Measurements from ENCODE around the gene TRIM6. TPM values are rescaled to one million over a fixed set of nuclear protein-coding genes. Genes with fewer than 3 reads are reported as not detected.

TRIM6 gene
- total and polyA plus RNA-seq, 9 of the 15 experiments (the other 6 are each of a cell fraction or from before 2014, with no cell fraction given): 5.0 to 11.8 (median 8.7) TPM

GRCh38 chr11:5596607-5597201 lies at the start of gene TRIM6 (continued):
- TF ChIP-seq RBBP5 (IDR thresholded peaks at IDR 0.05; ENCODE audit: borderline replicate concordance, insufficient read depth, low read length, poor library complexity, severe bottlenecking): no peak
- 0 out of 2 replicates have a peak, but pooled peaks have one; percentile 28 for TF ChIP-seq KAT7 (CRISPR knock-in tag; IDR thresholded peaks at IDR 0.05; ENCODE audit: borderline replicate concordance)
- TF ChIP-seq U2AF2 (optimal IDR thresholded peaks at IDR 0.05; ENCODE audit: low read depth, low read length): no peak
- TF ChIP-seq CBFA2T3 (IDR thresholded peaks at IDR 0.05): peak; percentile 99
- no peak for TF ChIP-seq ZNF280B (CRISPR knock-in tag; IDR thresholded peaks at IDR 0.05)
- TF ChIP-seq ZBTB11 (CRISPR knock-in tag; IDR thresholded peaks at IDR 0.05): peak in 1 of 3 experiments; percentile 71; a peak in 2 of 6 replicates
- no peak for TF ChIP-seq NKRF (IDR thresholded peaks at IDR 0.05; ENCODE audit: borderline replicate concordance)
- TF ChIP-seq MECOM (CRISPR knock-in tag; IDR thresholded peaks at IDR 0.05): peak; percentile 71
- TF ChIP-seq MTA3 (IDR thresholded peaks at IDR 0.05; ENCODE audit: borderline replicate concordance): peak; percentile 52; the same call in 1 of the 2 replicates
- TF ChIP-seq, protein P1, sequence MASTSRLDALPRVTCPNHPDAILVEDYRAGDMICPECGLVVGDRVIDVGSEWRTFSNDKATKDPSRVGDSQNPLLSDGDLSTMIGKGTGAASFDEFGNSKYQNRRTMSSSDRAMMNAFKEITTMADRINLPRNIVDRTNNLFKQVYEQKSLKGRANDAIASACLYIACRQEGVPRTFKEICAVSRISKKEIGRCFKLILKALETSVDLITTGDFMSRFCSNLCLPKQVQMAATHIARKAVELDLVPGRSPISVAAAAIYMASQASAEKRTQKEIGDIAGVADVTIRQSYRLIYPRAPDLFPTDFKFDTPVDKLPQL (IDR thresholded peaks at IDR 0.05; ENCODE audit: extremely low read depth, insufficient read length): no peak
- 0 out of 2 replicates have a peak, but pooled peaks have one; percentile 59 for TF ChIP-seq ZNF444 (CRISPR knock-in tag; IDR thresholded peaks at IDR 0.05)
- peak; percentile 51; the same call in 1 of the 2 replicates for TF ChIP-seq ZNF274 (IDR thresholded peaks at IDR 0.05; ENCODE audit: borderline replicate concordance, low read depth, low read length)
- peak; percentile 66 for TF ChIP-seq HDAC2 (IDR thresholded peaks at IDR 0.05)
- TF ChIP-seq HDAC1 (IDR thresholded peaks at IDR 0.05): peak in 1 of 2 experiments; percentile 81; a peak in 2 of 4 replicates
- TF ChIP-seq, protein P2, sequence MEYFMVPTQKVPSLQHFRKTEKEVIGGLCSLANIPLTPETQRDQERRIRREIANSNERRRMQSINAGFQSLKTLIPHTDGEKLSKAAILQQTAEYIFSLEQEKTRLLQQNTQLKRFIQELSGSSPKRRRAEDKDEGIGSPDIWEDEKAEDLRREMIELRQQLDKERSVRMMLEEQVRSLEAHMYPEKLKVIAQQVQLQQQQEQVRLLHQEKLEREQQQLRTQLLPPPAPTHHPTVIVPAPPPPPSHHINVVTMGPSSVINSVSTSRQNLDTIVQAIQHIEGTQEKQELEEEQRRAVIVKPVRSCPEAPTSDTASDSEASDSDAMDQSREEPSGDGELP (CRISPR knock-in tag; IDR thresholded peaks at IDR 0.05; ENCODE audit: borderline replicate concordance): peak; percentile 65
- no peak for TF ChIP-seq NFE2L1 (tag; IDR thresholded peaks at IDR 0.05; ENCODE audit: borderline replicate concordance, low read depth)
- peak; percentile 92 for TF ChIP-seq HNRNPLL (IDR thresholded peaks at IDR 0.05; ENCODE audit: low read depth, low read length, poor library complexity, severe bottlenecking)
- TF ChIP-seq CBX5 (IDR thresholded peaks at IDR 0.05; ENCODE audit: borderline replicate concordance, low read depth): no peak
